ENCODE data around the gene HLA-DMA. TPM values are rescaled to one million over a fixed set of nuclear protein-coding genes. Genes with fewer than 3 reads are reported as not detected.

The HLA-DMA gene
- total RNA-seq, 2 experiments from 2014 or later: 57.9 to 60.9 TPM

GRCh38 chr6:32962213-32962826 is 9.4 kb upstream of the HLA-DMA start:
- ATAC-seq (no peak), DNase-seq (no peak)
- H3K27ac Mint-ChIP-seq: no peak overlapping the region
- CTCF ChIA-PET: interaction anchor here (1.0 to 17.8 kb wide), 6 partner anchors 8 to 94 kb away, joined by 4 to 249 read pairs (median 6); partner anchors contain the start of gene HLA-DMA
- H3K27me3 Mint-ChIP-seq: no peaks in the 10 kb centered on the region
- H3K4me1 Mint-ChIP-seq: peaks cover 52% of the 10 kb centered on the region
- peaks cover 27% of the 10 kb centered on the region for H3K36me3 Mint-ChIP-seq
- no peaks in the 10 kb centered on the region for H3K9me3 Mint-ChIP-seq (ENCODE audit: low read depth)
- H3K4me3 Mint-ChIP-seq: no peak overlapping the region

GRCh38 chr6:32960563-32960962 is 7.7 kb upstream of the HLA-DMA start:
- Mint-ChIP-seq H3K4me3 (no peak overlapping the region), H3K9me3 (ENCODE audit: low read depth) (no peaks in the 10 kb centered on the region), H3K4me1 (peaks cover 41% of the 10 kb centered on the region), H3K27ac (no peak overlapping the region), H3K27me3 (no peaks in the 10 kb centered on the region), H3K36me3 (peaks cover 27% of the 10 kb centered on the region)
- DNase-seq (no peak), ATAC-seq (no peak)
- CTCF ChIA-PET: interaction anchor here (1.0 to 17.8 kb wide), 4 partner anchors 6 to 121 kb away, joined by 3 to 249 read pairs (median 6); partner anchors contain the start of gene HLA-DMA

GRCh38 chr6:32956176-32956575 is 3.3 kb upstream of the HLA-DMA start:
- no peak overlapping the region for H3K27ac Mint-ChIP-seq
- CTCF ChIA-PET: interaction anchor here (1.2 to 10.8 kb wide), 8 partner anchors 13 to 88 kb away, joined by 3 to 249 read pairs (median 58); partner anchors contain the start of genes BRD2 and HLA-DMB
- H3K4me1 Mint-ChIP-seq: peaks cover 44% of the 10 kb centered on the region
- no peaks in the 10 kb centered on the region for H3K27me3 Mint-ChIP-seq
- DNase-seq: no peak
- no peak overlapping the region for H3K4me3 Mint-ChIP-seq
- ATAC-seq: no peak
- H3K9me3 Mint-ChIP-seq (ENCODE audit: low read depth): no peaks in the 10 kb centered on the region
- peaks cover 14% of the 10 kb centered on the region for H3K36me3 Mint-ChIP-seq

- Mint-ChIP-seq H3K4me3 (no peak overlapping the region), H3K36me3 (peaks cover 15% of the 10 kb centered on the region), H3K27ac (peak overlapping the region; percentile 8), H3K9me3 (ENCODE audit: low read depth) (no peaks in the 10 kb centered on the region), H3K4me1 (peaks cover 51% of the 10 kb centered on the region), H3K27me3 (no peaks in the 10 kb centered on the region)
- DNase-seq (peak; percentile 56), ATAC-seq (peak; percentile 13)
- CTCF ChIA-PET: interaction anchor here (0.7 to 10.8 kb wide), 19 partner anchors 14 to 189 kb away, joined by 3 to 249 read pairs (median 6); partner anchors contain the start of genes BRD2, HLA-DMB and TAP2
These were observed 2.3 kb upstream of the HLA-DMA start for GRCh38 chr6:32954986-32955802.

- Mint-ChIP-seq H3K4me3 (no peak overlapping the region), H3K27ac (no peak overlapping the region), H3K9me3 (ENCODE audit: low read depth) (no peaks in the 10 kb centered on the region), H3K4me1 (peaks cover 57% of the 10 kb centered on the region), H3K27me3 (no peaks in the 10 kb centered on the region), H3K36me3 (peaks cover 15% of the 10 kb centered on the region)
- CTCF ChIA-PET: interaction anchor here (0.8 to 10.8 kb wide), 22 partner anchors 13 to 189 kb away, joined by 3 to 249 read pairs (median 8); partner anchors contain the start of genes BRD2, HLA-DMB, PSMB9 and TAP1
- no peak for DNase-seq
- no peak for ATAC-seq
These were observed 1.4 kb upstream of the HLA-DMA start for GRCh38 chr6:32954267-32954666.

GRCh38 chr6:32953775-32954174 is 878 bp upstream of the HLA-DMA start:
- H3K27ac Mint-ChIP-seq: peak overlapping the region; percentile 19
- peaks cover 16% of the 10 kb centered on the region for H3K36me3 Mint-ChIP-seq
- ATAC-seq (no peak), DNase-seq (no peak)
- peaks cover 58% of the 10 kb centered on the region for H3K4me1 Mint-ChIP-seq
- CTCF ChIA-PET: interaction anchor here (0.7 to 10.8 kb wide), 20 partner anchors 12 to 294 kb away, joined by 3 to 249 read pairs (median 9); partner anchors contain the start of genes BRD2, HLA-DMB, PSMB9 and TAP1
- H3K9me3 Mint-ChIP-seq (ENCODE audit: low read depth): no peaks in the 10 kb centered on the region
- H3K27me3 Mint-ChIP-seq: no peaks in the 10 kb centered on the region
- H3K4me3 Mint-ChIP-seq: no peak overlapping the region

GRCh38 chr6:32950449-32950848 is 2.4 kb downstream of the HLA-DMA start:
- CTCF ChIA-PET: interaction anchor here (1.0 to 10.8 kb wide), 6 partner anchors 9 to 70 kb away, joined by 3 to 249 read pairs (median 57); partner anchors contain the start of gene BRD2
- Mint-ChIP-seq H3K36me3 (peaks cover 15% of the 10 kb centered on the region), H3K4me1 (peaks cover 62% of the 10 kb centered on the region), H3K27me3 (no peaks in the 10 kb centered on the region), H3K27ac (peak overlapping the region; percentile 6), H3K4me3 (peak overlapping the region; percentile 12), H3K9me3 (ENCODE audit: low read depth) (no peaks in the 10 kb centered on the region)
- DNase-seq (no peak), ATAC-seq (no peak)

GRCh38 chr6:32950010-32950409 is 2.9 kb downstream of the HLA-DMA start:
- Mint-ChIP-seq H3K4me1 (peaks cover 62% of the 10 kb centered on the region), H3K27me3 (no peaks in the 10 kb centered on the region), H3K27ac (peak overlapping the region; percentile 6), H3K9me3 (ENCODE audit: low read depth) (no peaks in the 10 kb centered on the region), H3K4me3 (no peak overlapping the region), H3K36me3 (peaks cover 16% of the 10 kb centered on the region)
- DNase-seq: no peak
- CTCF ChIA-PET: interaction anchor here (1.0 to 10.8 kb wide), 6 partner anchors 8 to 70 kb away, joined by 3 to 249 read pairs (median 57); partner anchors contain the start of gene BRD2
- no peak for ATAC-seq

- peaks cover 64% of the 10 kb centered on the region for H3K4me1 Mint-ChIP-seq
- no peaks in the 10 kb centered on the region for H3K9me3 Mint-ChIP-seq (ENCODE audit: low read depth)
- CTCF ChIA-PET: interaction anchor here (8.9 to 10.8 kb wide), 2 partner anchors 20 to 34 kb away, joined by 124 to 249 read pairs; partner anchors contain the start of gene BRD2
- H3K27me3 Mint-ChIP-seq: no peaks in the 10 kb centered on the region
- DNase-seq: no peak
- H3K36me3 Mint-ChIP-seq: peaks cover 16% of the 10 kb centered on the region
- ATAC-seq: no peak
- H3K4me3 Mint-ChIP-seq: no peak overlapping the region
- H3K27ac Mint-ChIP-seq: no peak overlapping the region
These were observed 3.8 kb downstream of the HLA-DMA start for GRCh38 chr6:32949113-32949512.

- peaks cover 16% of the 10 kb centered on the region for H3K36me3 Mint-ChIP-seq
- no peak for ATAC-seq
- H3K9me3 Mint-ChIP-seq (ENCODE audit: low read depth): no peaks in the 10 kb centered on the region
- peak; percentile 57 for DNase-seq
- CTCF ChIA-PET: interaction anchor here (0.6 to 2.2 kb wide), 13 partner anchors 12 to 110 kb away, joined by 3 to 27 read pairs (median 3); partner anchors contain the start of gene TAP2
- H3K4me1 Mint-ChIP-seq: peaks cover 63% of the 10 kb centered on the region
- H3K4me3 Mint-ChIP-seq: no peak overlapping the region
- no peak overlapping the region for H3K27ac Mint-ChIP-seq
- no peaks in the 10 kb centered on the region for H3K27me3 Mint-ChIP-seq
These were observed 5.1 kb downstream of the HLA-DMA start for GRCh38 chr6:32947552-32948465.

GRCh38 chr6:32946893-32947292 is 6.0 kb downstream of the HLA-DMA start:
- H3K36me3 Mint-ChIP-seq: peaks cover 16% of the 10 kb centered on the region
- ATAC-seq (no peak), DNase-seq (no peak)
- H3K27me3 Mint-ChIP-seq: no peaks in the 10 kb centered on the region
- H3K27ac Mint-ChIP-seq: no peak overlapping the region
- CTCF ChIA-PET: interaction anchor here (0.6 to 2.2 kb wide), 10 partner anchors 11 to 109 kb away, joined by 3 to 27 read pairs (median 4); partner anchors contain the start of gene TAP2
- no peaks in the 10 kb centered on the region for H3K9me3 Mint-ChIP-seq (ENCODE audit: low read depth)
- no peak overlapping the region for H3K4me3 Mint-ChIP-seq
- peaks cover 64% of the 10 kb centered on the region for H3K4me1 Mint-ChIP-seq

- Mint-ChIP-seq H3K27me3 (no peaks in the 10 kb centered on the region), H3K4me3 (no peak overlapping the region), H3K4me1 (peaks cover 71% of the 10 kb centered on the region), H3K36me3 (peaks cover 16% of the 10 kb centered on the region), H3K27ac (peak overlapping the region; percentile 22), H3K9me3 (ENCODE audit: low read depth) (no peaks in the 10 kb centered on the region)
- ATAC-seq (no peak), DNase-seq (no peak)
- CTCF ChIA-PET: no interaction called here
These were observed 6.9 kb downstream of the HLA-DMA start for GRCh38 chr6:32945953-32946352.
